Frontal cortex (tissue), 4 donors: ENCODE results near the gene LY9. TPM values are rescaled to one million over a fixed set of nuclear protein-coding genes. Genes with fewer than 3 reads are reported as not detected.
"Not testable (repeated sequence)": the region's sequence is repeated elsewhere in the genome, so short reads cannot be mapped to it uniquely, and the experiment has no call there.

ENCODE experiments used
- DNase-seq, 2 donors: peaks; one replicate each; pipeline ENCODE4 v3.0.0; 2012; ENCODE audit warnings: low spot score in 2 of 2
- FAIRE-seq: peaks from 2 replicates; lab custom pipeline; 2012; peaks lifted over from hg19 to GRCh38; lab: Jason Lieb, UNC
- total RNA-seq: library from RNA; depleted of rRNA; stranded (reverse); fragments of >200 nt; gene quantifications from one replicate; pipeline ENCODE4 v1.2.3, GENCODE V29; 2014
- donor health status: control.
- donor health status: control.
- donor health status: control.

LY9 gene
- total RNA-seq, 1 donor from 2014 or later, result not detected

DNA sequence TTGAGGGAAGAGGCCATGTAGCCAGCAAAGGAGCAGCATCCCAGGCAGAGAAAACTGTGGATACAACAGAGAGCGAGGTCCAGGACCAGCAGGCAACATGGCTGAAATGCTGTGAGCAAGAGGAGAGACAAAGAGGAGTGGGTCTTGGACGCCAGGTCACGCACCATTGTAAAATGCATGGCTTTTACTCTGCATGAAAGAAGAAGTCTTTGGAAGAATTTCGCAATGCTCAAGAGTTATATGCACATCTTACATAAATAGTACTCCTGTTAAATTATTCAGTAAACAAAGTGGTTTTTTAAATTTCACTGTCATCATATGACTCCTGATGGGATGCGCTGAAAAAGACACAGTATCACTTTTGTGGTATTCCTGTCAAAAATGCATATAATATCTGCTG lies 63.2 kb downstream of the LY9 start:
- FAIRE-seq, result no peak
- no peak for DNase-seq

DNA sequence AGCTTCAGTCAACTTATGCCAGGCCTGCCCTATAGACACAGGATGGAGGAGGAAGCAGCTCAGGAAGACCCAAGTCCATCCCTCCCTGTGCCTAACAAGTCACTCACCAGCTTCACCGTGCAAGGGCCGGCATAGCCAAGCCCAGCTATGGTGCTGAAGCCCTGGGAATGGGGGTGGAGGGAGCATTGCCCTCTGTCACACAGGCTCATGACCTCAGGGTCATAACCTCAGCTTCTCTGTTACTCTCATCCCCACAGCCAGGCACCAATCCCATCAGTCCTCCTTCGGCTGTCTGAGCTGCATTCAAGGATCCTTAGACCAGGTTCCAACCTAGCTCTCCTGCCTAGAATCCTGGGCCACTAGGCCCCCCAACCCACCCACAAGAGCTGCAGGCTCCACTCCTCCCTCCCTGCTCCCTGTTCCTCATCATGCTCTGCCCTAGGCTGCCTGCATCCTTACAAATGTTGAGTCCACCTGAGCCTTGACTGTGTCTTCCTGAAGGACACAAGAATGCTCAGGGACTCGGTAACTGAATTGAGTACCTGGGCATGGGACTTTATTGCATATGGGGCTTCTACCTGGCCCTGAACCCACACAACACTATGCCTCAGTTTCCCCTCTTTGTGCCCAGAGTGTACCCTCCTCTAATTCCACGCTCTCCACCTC lies 65.0 kb downstream of the LY9 start:
- FAIRE-seq (no peak), DNase-seq (no peak)

DNA sequence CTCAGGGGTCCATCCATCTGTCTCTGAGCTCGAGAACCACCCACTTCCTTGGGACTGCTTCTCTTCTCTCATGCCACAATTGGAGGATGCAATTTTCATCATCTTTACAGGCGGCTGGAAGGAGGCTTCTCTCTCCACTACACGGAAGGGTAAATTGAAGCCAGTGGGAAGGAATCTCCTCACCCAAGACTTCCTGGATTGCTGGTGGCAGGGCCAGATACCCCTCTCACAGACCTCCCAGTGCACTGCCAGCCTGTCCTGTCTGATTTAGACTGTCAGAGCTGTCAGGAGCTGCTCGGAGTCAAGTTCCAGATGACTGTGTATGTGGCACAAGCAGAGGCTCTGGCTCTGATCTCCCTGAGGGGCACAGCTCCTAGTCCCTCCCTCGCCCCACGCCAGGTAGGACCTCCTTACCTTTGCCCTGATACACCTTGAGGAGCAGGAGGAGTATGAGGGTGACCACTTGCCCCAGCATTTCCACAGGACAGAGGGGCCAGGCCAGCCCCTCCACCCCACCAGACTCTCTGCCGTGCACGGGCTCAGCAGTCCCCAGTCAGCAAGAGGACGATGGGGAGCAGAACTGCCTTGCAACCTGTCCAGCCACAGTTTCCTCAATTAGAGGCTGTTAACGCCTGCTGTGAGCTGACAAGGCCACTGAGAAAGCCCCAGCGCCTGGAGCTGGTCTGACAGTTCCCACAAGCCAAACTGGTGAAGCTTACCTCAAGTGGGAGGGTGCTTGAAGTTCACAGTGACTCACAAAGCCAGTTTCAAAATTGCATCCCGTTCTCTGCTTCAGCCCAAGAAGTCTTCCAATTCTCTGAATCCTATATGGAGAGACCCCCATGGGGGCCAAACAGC lies 66.5 kb downstream of the LY9 start, which contains the start of gene CD244:
TSS of gene CD244 (minus strand) at position 685 of the 858 bp plus-strand sequence. CDS start at position 475, 210 bp downstream.
- DNase-seq (no peak), FAIRE-seq (no peak)

DNA sequence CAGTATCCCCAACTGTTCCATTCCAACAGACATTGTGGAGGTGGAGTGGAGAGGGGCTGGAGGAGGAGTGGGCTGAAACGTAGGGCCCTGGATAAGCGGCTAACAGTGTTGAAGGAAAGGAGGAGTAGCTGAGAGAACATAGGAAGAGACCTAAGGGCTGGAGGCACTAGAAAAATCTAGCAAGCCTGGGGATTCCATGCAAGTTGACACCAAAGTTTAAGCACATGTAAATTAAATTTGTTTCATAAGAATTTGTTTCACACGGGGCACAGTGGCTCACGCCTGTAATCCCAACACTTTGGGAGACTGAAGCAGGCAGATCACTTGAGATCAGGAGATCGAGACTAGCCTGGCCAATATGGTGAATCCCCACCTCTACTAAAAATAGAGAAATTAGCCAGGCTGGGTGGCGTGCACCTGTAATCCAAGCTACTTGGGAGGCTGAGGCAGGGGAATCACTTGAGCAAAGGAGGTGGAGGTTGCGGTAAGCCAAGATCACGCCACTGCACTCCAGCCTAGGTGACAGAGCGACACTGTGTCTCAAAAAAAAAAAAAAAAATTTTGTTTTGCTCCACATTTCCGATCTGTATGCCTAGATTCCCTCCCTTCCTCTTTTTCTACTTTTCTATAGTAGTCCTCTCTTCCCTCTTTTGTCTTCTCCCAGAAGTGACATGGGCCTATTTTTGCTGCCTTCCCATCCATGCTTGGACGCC lies 67.2 kb downstream of the LY9 start:
- no peak for FAIRE-seq
- no peak for DNase-seq

DNA sequence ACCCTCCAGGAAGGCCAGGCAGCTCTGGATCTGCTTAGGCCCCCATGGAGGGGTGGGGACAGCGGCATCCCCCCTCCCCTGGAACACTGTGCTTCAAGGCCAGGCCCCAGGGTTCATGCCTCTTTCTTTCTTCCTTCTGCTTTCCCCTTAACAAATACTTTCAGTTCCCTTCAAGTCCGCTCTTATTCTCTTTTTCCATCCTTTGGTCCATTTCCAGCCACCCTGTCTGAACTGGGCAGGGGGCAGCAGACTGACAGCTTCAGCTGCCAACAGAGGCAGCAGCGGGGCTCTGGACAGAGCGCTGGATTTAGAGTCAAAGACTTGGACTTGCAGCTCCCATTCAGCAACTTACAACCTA lies 67.8 kb downstream of the LY9 start:
- FAIRE-seq, result no peak
- no peak for DNase-seq

DNA sequence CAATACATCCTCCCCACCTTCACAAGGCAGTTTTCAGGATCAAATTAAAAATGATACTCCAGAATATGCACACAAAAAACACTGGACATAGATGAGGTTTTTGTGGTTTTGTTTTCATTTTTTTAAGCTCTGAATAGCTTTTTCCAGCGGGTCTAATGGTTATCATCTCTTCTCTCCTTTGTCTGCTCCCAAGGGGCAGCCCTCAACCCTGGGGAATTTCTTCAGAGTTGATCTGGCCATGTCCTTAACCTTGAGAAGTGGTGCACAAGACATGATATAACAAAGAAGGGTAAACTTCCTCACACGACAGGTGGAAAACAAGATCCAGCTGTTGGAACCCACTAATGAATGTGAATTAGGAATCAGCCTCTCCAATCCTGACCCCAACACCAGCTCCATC lies 68.2 kb downstream of the LY9 start:
- DNase-seq (no peak), FAIRE-seq (no peak)

DNA sequence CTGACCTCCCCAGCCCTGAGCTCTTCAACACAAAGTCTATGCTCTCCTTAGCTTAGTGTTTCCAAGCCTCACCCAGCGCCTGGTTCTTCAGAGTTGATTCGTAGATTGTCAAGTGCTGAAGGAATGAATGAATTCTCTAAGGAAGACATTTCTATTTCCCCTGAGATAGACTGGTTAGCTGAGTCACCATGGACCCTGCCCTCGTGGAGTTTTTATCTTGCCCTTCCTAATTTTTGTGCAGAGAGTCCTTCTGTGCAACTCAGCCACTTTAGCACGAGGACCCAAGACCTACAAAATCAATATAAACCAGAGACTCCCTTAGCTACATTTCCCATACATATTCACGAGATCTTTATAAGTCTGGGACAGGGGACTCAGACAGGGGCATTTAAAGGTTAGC lies 69.4 kb downstream of the LY9 start:
- FAIRE-seq (no peak), DNase-seq (no peak)

DNA sequence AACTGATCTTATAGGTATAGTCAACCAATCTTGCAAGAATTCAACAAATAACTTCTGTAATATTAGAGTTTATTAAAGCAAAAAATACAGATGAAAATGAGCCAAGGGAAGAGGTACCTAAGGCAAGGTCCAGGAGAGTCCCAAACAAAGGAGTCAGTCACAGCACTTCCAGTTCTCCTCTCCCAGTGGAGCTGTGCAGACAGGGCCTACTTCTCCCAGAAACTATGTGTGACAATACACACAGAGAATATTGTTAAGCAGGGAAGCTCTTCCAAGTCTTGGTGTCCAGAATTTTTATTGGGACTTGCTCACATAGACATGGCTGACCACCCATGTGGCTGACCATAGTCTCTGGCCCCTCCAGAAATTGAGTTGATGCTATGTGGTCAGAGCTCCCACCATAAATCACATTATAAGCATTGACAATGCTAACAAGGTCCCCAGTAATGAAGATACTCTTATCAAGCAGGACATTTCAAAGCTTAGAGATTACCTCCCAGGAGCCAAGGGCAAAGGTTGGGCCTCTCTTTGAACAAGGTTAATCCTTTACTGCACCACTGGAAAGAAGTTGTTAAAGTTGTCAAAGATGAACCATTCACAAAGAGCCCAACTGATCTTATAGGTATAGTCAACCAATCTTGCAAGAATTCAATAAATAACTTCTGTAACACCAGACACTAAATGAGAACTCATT lies 70.2 kb downstream of the LY9 start:
- FAIRE-seq, result no peak
- DNase-seq, result no peak

DNA sequence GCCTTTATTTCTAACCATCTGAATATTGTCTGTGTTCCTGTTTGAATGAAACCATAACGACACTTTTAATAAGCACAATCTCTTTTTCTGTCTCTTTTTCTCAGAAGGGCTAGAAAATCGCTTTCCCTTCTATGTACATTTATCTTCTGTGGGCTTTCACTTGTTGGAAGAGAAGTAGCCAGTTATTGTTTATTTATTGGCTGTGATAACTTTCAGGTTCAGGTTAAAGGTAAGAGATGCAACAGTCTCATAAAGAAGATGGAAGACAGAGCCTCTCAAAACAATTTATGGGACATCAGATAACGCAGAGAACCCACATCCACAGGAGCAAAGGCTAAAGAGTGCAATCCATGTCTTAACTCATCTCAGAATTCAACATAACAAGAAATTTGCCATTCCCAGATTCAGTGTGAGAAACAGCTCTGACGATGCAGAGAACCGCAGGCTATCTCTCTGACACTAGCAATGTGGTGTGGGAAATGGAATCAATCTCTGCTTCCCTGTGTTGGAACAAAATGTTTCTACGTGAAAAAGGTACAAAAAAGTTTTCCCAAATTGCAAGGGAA lies 70.8 kb downstream of the LY9 start:
- DNase-seq, result no peak
- FAIRE-seq, result no peak

DNA sequence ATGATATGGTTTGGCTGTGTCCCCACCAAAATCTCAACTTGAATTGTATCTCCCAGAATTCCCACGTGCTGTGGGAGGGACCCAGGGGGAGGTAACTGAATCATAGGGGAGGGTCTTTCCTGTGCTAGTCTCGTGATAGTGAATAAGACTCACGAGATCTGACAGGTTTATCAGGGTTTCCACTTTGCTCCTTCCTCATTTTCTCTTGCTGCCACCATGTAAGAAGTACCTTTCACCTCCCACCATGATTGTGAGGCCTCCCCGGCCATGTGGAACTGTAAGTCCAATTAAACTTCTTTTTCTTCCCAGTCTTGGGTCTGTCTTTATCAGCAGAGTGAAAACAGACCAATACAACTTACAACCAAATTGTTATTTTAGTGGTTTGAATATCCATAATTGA lies 71.7 kb downstream of the LY9 start:
- not testable (repeated sequence) for DNase-seq, FAIRE-seq

DNA sequence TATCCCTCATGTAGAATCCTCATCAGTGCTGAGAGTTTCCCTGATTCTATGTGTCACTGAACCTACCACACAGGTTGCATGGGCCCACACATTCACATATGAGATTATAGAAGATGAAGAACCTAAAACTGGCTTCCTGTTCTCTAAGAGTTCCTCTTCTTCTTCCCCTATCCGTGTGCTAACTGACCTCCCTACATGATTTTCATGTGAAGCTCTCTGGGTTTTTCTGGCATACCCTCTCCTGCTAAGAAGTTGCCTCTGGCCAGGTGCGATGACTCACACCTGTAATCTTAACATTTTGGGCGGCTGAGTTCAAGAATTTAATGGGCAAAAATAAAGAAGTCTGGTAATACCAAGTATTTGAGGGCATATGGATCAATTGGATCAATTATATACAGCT lies 72.2 kb downstream of the LY9 start:
- no peak for FAIRE-seq

DNA sequence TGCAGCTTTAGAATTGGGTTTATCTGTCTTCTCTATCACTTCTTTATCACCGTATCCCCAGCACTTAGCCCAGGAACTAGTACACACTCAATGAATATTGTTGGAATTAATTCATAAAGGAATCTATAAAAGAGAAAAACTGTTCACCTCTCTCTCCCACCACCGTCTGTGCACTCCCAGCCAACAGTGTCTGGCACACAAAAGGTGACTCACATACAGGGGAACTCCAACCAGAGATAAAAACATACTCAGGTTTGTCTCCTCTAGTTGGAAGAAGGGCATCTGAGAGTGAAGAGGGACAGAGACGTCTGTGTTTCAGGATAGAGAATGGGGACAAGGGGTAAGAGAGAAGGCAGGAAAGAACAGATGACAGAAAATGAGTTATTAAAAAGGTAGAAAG lies 79.0 kb downstream of the LY9 start:
- FAIRE-seq (no peak), DNase-seq (no peak)

More for the DNA sequence above, 72.2 kb downstream of the LY9 start:
- no peak for DNase-seq

DNA sequence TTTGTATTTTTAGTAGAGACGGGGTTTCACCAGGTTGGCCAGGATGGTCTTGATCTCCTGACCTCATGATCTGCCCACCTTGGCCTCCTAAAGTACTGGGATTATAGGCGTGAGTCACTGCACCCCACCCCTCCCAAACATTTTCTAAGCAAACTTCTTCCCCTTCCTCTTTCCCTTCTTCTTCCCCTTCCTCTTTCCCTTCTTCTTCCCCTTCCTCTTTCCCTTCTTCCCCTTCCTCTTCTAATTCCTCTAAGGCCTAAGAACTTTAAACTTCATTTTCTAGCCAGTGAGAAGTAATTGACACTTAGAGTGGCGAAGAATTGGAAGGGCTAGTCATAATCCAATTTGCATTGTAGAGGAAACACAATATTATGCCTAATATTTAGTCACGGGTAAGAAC lies 79.6 kb downstream of the LY9 start:
- not testable (repeated sequence) for FAIRE-seq, DNase-seq

DNA sequence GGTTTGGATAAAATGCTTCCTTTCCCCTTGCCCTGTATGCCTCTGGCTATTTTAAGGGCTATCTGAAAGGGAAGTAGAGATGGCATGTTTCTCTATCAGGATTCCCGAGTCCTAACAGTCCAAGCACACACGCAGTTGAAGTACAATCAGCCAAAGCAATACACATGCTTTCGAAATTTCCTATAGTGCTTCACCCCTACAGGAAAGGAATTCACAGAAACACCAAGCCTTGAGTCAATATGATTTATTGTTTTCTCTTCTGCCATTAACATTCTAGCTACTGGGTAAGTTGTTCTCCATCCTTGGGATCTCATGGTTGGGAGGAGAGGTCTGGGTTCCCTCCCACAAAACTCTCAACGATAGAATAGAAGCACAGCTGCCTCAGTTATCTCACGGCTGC lies 80.3 kb downstream of the LY9 start:
- FAIRE-seq (no peak), DNase-seq (no peak)

DNA sequence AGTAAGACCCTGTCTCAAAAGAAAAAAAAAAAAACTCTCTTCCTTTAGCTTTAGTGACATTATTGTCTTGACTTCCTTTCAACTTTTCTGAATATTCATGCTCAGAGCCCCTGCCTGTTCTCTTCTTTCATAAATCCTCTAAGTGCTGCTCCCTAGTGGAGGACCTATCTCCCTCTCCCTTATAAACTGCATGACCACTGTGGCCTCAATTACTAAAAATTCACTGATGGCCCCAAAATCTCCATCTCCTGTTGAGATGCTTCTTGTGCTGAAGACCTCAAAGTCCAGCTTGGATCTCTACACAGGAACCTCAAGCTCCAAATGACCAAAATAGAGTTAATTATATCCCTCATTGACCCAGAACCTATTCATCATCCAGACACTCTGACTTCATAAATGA lies 81.2 kb downstream of the LY9 start:
- DNase-seq, result no peak
- FAIRE-seq, result no peak

Other genes starting within 250 kb of the LY9 start
- gene CD84, start 216.7 kb upstream of the LY9 start, total RNA-seq, result 1.6 TPM
- not detected for gene SLAMF1, start 149.1 kb upstream of the LY9 start, total RNA-seq
- gene CD48, start 84.4 kb upstream of the LY9 start, total RNA-seq, result 0.82 TPM
- gene SLAMF7, start 56.9 kb upstream of the LY9 start, total RNA-seq, result not detected
- not detected for gene CD244, start 66.7 kb downstream of the LY9 start, total RNA-seq
- gene ITLN1, start 89.0 kb downstream of the LY9 start, total RNA-seq, result not detected
- not detected for gene ITLN2, start 158.6 kb downstream of the LY9 start, total RNA-seq
- gene F11R, start 225.0 kb downstream of the LY9 start, total RNA-seq, result 9.4 TPM
- gene TSTD1, start 242.8 kb downstream of the LY9 start, total RNA-seq, result 32.6 TPM
- gene USF1, start 249.8 kb downstream of the LY9 start, total RNA-seq, result 186 TPM